ENCODE results near the gene TACC2.

Gene TACC2

GRCh38 chr10:122171302-122172075 is 182.5 kb downstream of the TACC2 start:
- DNase-seq: no peak

DNA sequence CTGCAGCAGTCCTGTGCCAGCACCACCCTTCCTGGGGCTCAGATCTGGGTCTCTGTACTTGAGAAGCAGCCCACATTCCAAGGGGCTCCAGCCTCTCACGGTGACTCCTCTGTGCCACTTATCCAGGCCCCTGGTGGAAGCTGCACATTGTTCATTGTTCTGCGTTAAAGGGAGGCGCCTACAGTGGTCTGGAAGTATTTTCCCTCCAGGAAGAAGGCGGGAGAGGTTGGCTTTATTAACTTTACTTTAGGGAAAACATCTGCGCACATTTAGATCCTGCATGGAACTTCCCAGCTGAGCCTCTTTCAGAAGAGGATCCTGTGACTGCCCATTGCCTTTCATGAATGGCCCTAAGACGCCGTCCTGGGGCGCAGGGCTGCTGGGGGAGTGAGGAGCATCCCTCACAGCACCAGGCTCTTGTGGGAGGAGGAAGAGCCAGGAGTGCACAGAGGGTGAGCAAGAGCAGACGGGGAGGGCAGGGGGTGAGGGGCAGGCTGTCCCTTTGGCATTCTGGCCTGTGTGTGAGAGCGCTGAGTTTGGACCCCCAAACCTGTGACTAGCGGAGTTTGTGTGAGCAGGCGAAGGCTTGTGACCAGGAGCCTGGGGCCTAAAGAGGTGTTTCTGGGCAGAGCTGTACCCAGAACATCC is 183.5 kb downstream of the TACC2 start:
- DNase-seq: no peak

- no peak for DNase-seq
Observed at GRCh38 chr10:122173337-122173736, 184.4 kb downstream of the TACC2 start.

DNA sequence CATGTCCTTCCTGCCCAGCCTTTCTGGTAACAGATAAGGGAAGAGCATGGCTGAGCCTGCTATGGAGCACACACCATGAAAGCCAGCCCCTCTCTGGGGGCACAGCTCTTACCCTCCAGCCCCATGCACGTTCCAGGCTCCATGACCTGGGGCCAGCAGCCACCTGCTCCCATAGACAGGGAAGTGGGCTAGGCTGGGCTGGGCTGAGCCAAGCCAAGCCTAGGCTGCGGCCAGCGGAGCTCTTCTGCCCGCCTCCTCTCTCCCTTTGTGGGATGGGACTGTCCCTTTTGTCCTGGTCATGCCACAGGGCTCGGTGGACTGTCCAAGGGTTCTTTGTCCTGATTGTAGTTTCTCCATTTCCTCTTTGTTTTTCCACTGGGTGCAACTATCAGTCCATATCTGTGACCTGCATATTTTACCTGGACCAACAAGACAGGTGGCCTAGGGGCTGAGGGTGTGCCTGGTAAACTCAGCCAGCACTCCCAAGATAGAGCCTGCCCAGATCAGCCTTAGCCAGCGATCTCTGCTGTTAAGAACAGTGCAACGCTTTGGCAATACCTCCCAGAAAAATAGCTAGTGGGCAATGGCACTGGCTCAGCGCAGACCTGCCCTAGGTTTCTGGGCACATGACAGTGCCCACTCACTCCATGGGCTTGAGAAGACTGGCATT is 184.9 kb downstream of the TACC2 start:
- no peak for DNase-seq

DNA sequence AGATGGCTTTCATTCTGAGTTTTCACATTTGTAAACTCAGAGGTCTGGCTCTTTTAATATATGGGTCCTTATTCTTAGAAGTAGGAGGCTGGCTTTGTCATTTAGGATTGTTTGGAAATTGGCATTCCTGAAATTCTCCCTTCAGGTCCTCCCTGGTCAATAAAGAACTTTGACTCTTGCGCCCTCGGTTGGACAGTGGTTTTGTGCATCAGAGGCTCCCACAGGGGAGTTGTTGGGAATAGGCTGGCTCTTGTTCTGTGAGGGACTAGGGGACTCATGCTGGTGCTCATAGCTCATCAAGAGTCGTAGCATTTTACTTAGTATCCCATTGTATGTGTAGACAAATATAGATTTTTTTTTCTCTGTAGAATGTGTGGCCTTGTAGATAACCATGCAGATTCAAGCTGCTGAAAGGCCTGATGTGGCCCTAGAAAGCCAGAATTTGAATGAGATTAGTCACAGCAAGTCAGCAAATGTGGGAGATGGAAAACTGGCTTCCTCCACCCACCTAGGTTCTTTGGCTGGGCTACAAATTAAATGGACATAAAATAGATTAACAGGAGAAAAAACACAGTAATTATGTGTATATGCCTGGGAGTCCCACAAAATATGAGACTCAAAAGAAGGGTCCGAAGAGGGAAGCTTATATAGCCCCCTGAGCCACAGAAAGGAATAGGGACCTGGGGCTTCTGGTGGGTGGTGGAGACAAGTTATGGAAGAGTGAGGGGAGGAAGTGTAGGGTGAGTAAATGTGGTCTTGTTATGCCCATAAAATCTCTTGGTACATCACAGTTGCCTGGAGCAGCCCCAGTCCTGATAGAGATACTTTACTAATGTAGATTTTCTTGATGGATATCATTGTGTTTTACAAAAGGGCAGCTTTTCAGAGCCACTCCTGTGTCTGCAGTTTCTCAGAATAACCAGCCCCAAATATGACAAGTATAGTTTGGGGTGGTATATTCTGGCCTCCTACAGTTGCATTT is 187.6 kb downstream of the TACC2 start:
- no peak for DNase-seq

GRCh38 chr10:122178655-122179054 is 189.7 kb downstream of the TACC2 start:
- DNase-seq: no peak

DNA sequence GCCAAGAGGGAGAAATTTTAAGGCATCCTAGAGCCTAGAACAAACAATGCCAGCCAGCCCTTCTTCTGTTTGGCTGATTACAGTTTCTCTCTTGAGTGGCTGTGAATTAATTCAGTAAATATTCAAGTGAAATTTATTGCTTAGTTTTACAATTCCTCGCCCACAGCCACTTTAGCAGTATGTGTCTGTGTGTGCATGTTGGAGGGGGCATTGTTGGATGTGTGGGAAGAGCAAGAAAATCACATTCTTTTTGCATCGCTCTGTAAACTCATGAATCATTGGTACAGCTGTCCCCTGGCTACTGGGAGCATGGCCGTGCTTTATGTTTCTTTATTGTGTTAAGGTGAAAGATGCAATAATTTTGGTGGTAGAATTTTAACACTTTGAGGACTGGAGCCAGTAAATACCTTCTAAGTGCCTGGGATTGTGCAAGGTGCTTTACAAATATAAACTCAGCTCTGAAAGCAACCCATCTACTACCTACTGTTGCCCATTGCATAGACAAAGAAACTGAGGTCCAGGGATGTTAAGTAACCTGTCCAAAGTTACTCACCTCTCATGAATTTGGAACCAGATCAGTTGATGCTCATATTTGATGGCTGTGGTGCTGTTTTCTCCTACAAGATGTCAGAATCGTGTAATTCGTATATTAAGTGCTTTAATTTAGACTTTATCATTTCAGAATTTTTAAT is 192.2 kb downstream of the TACC2 start:
- no peak for DNase-seq

GRCh38 chr10:122181876-122182275 is 192.9 kb downstream of the TACC2 start:
- no peak for DNase-seq

DNA sequence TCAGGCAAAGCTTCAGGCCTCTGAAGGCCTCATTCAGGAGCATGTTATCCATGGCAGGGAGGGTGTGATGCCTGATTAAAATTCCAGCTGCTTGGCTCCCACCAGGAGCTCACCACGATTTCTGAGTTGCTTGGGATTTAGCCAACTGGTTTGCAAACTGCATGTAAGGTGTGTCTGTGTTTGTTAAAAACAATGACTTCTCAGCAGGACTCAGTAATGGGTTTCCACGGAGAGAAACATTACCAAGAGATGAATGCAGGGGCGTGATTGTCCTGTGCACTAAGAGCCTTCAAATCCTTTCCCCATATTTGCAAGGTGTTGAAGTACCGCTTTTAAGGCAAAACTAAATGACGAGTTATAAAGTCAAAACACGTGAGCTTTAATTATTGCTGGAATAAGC is 193.3 kb downstream of the TACC2 start:
- DNase-seq: no peak

DNA sequence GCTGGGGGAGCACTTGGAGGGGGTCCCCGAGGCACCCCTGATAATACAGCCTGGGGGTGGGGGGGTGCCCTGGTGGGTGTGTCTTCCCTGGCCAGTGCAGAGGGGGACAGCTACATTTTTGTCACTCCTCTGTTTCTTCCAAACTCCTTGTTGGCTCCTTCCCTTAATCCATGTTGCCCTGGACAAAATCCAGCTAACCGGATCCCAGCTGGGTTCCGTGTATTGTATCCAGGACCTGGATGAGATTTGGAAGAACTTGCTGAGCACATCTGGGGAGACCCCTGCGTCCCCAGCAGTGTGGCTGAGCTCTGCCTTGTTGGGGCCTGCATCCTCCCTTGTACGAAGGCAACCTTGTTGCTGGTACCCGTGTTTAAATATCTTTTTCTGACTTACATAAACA is 195.3 kb downstream of the TACC2 start:
- no peak for DNase-seq

- DNase-seq: no peak
Observed at GRCh38 chr10:122185643-122186042, 196.7 kb downstream of the TACC2 start.

GRCh38 chr10:122186816-122187810 is 198.2 kb downstream of the TACC2 start:
- no peak for DNase-seq

GRCh38 chr10:122188706-122189105 is 199.7 kb downstream of the TACC2 start:
- DNase-seq: no peak

DNA sequence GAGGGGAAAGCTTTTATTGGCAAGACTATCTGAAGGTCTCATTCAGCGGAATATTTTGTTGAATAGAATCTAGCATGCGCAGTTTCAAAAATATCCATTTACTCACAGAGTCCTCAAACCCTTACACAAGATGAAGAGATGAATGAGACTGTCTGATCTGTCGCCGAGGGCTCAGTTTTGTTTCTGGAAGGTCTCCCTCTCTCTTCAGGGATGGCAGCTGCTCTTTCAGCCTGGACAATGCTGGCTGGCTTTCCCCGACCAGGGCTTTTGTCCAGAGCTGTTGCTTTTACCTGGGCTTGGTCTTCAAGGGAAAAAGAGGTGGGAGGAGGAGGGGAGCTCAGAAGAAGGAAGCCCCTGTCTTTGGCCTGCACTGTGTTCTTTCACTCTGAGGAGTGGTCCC is 200.2 kb downstream of the TACC2 start:
- no peak for DNase-seq

DNA sequence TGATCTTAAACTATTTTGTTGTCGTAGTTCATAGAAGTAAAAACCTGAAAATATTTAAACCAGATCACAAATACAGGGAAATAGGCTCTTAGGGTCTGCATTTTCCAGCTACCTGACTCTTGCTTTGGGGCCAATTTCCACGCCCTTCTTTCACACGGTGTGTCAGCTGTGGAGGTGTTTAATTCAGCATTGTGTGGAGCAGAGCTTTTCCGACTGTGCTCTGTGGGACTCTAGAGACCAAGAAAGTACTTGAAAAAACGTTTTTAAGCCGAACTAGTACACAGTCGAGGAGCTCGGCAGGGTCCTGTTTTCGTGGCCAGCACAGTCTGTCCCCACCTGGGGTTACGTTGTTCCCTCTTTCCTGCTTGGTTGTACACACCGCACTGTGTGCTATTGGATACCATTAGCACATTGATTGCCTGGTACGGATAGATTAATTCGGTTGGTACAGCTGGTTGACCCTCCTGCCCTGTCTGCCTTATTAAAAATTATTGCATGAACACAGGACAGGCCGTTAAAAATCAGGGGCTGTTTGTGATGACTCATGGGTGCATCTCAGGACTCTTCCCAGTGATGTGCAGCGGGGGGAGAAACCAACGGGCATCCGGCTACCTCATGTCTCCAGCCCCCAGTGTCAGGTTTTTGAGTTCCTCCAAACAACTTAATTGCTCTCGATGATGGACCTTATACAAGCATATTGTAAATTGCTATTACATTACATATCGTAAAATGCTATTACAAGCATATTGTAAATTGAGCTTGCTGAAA is 201.4 kb downstream of the TACC2 start:
- no peak for DNase-seq

GRCh38 chr10:122191936-122192541 is 203.1 kb downstream of the TACC2 start:
- no peak for DNase-seq

- DNase-seq: no peak
Observed at GRCh38 chr10:122194251-122194650, 205.3 kb downstream of the TACC2 start.

DNA sequence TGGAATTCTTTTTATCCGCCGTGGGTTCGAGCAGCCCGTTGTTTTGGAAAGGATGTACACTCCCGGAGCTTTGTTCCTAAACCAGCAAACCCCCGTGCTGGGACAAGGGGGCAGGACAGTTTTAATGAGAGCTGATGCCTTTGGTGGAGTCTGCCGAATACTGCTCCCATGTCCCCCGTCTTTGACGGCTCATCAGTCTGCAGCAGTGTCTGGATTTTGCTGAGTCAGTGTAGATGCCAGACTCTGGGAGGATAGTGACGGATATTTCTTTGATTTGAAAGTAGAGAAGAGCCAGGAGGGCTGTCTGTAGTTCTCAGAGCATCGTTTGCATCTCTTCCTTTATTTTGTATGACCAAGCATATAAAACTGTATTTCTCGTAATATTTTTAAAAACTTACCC is 207.3 kb downstream of the TACC2 start:
- DNase-seq: no peak

DNA sequence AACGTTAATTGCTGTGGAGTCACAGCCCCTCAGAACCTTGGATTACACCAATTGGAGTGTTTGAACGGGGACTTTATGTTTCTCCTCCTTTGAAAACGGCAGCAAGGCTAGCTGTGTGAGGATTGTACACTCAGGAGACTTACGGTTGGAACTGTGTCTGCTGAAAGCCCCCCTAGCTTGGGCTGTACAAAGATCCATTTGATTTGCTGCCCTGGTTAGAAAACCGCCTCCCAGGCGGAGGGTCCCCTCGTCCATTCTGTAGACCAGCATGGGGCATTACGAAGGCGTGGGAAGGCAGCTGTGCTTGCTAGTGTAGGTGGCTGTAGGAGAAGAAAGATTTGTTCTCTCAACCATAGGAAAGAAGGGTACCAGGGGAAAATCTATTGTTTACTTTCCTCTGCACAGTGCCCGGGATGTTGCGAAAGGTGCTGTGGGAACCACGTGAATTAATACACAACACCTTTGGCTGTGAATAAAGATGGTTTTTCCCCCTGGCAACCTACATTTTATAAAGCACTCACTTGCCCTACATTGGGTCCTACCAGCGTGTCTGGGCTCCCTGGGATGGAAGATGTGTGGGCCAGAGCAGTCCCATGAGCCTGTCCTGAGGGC is 208.8 kb downstream of the TACC2 start:
- no peak for DNase-seq

Data from CD4-positive, alpha-beta T cell treated with Interleukin-4 for 4 hours (primary cell).